Ovary (tissue), 9 donors: Measurements from ENCODE around the gene HPGD. TPM values are rescaled to one million over a fixed set of nuclear protein-coding genes. Genes with fewer than 3 reads are reported as not detected.

Source experiments
- DNase-seq, 5 donors: peaks; one replicate each; pipeline ENCODE4 v3.0.0-alpha.2; 2019 to 2020
- H3K27ac ChIP-seq, 2 donors: fragments of 200-600 bp; one replicate each; pipeline versions ENCODE4 v1.5.1 to v1.8.0; 2019 to 2022
- H3K27me3 ChIP-seq: fragments of 200-600 bp; one replicate; pipeline ENCODE4 v1.8.0; 2022
- H3K36me3 ChIP-seq: fragments of 200-600 bp; sonication (generic); one replicate; pipeline ENCODE4 v1.5.1; 2019
- H3K4me1 ChIP-seq: one replicate; pipeline ENCODE4 v1.8.1; 2013; ENCODE audit warnings: mild to moderate bottlenecking, moderate library complexity; ENCODE audit not compliant: insufficient read depth
- H3K4me3 ChIP-seq: fragments of 200-600 bp; sonication (generic); one replicate; pipeline ENCODE4 v1.5.1; 2017
- H3K9me3 ChIP-seq, 2 donors: fragments of 200-600 bp in 1 of 2; sonication (generic) in 1 of 2; one replicate each; pipeline versions ENCODE4 v1.5.1 to v1.8.1; 2013 to 2019; ENCODE audit warnings: mild to moderate bottlenecking in 1 of 2, moderate library complexity in 1 of 2
- CTCF ChIP-seq, 3 donors: fragments of 450-650 bp in 2 of 3; fragments of 200-600 bp in 1 of 3; IDR thresholded peaks; one replicate each; pipeline versions ENCODE4 v1.5.1 to v1.8.0; 2016 to 2022; ENCODE audit warnings: antibody characterized with exemption in 3 of 3, mild to moderate bottlenecking in 1 of 3
- EP300 ChIP-seq: sonication (generic); formaldehyde crosslinking; IDR thresholded peaks from one replicate; pipeline ENCODE4 v1.6.1; 2017; ENCODE audit warnings: antibody characterized with exemption
- POLR2A ChIP-seq: fragments of 450-650 bp; IDR thresholded peaks from one replicate; pipeline ENCODE4 v1.6.1; 2017; ENCODE audit warnings: antibody characterized with exemption, mild to moderate bottlenecking, moderate library complexity
- WGBS, 3 donors: extraction: QIAGEN DNeasy Blood & Tissue Kit in 1 of 3; methylation state at CpG; one replicate each; pipeline versions ENCODE4 v1.1.5 to v1.1.7; 2013 to 2017; 5-methylcytosine and 5-hydroxymethylcytosine counted together
- intact Hi-C, 4 donors: fragments of 100-400 bp; cut with DNase I; formaldehyde crosslinking; loops; one replicate each; pipeline versions ENCODE4 v1.11.0 to v1.15.1; 2022 to 2023
- polyA plus RNA-seq, 2 donors: library from polyadenylated mRNA; stranded (reverse); fragments of 200-250 nt in 1 of 2; fragments of 350-450 nt in 1 of 2; fragmentation: Illumina TruSeq in 1 of 2; extraction: RNeasy Lipid Tissue Mini Kit (QIAGEN cat#74804) in 1 of 2; gene quantifications; one replicate each; pipeline ENCODE4 v1.2.3, GENCODE V29; 2013 to 2014
- total RNA-seq, 7 donors: library from RNA; depleted of rRNA in 2 of 7; stranded (reverse); fragments of >200 nt in 2 of 7; fragmentation: NEBNext Ultra II Directional in 3 of 7; extraction: Animal tissue kit (Norgen Biotek cat#: 25700) in 3 of 7; gene quantifications; one replicate each; pipeline versions ENCODE4 v1.1.0 to v1.2.4, GENCODE V29; 2016 to 2023
- donor health status: DM: no; HTN: no; CAD: no; lungs with moderate emphysema.
- donor health status: DM: no; HTN: no; CAD: no.
- donor health status: Bipolar disorder and iron deficiency.
- donor health status: DM: yes; HTN: yes; CAD: no.
- donor health status: DM: no; HTN: no; CAD: no.
- donor health status: DM: yes; HTN: yes; CAD: no.

The HPGD gene
- total and polyA plus RNA-seq, 9 donors, result 0.69 to 20.6 (median 3.2) TPM; not detected in 2

- H3K36me3 ChIP-seq, result no peaks in the 10 kb centered on the region
- no peak for TF ChIP-seq EP300
- no peak for DNase-seq
- H3K9me3 ChIP-seq, result no peaks in the 10 kb centered on the region
- intact Hi-C loops, result no loop called here
- H3K4me1 ChIP-seq, result no peaks in the 10 kb centered on the region
- WGBS, 3 donors, result 74 to 79% (median 78%) methylated on average over 2 of the region's 2 CpGs
- H3K27ac ChIP-seq, result no peak overlapping the region
- no peaks in the 10 kb centered on the region for H3K27me3 ChIP-seq
- no peak overlapping the region for H3K4me3 ChIP-seq
Measured at GRCh38 chr4:174451718-174452296, 70.5 kb downstream of the HPGD start.

- intact Hi-C loops, result no loop called here
- no peaks in the 10 kb centered on the region for H3K36me3 ChIP-seq
- no peaks in the 10 kb centered on the region for H3K27me3 ChIP-seq
- H3K9me3 ChIP-seq, result no peaks in the 10 kb centered on the region
- H3K4me3 ChIP-seq, result no peak overlapping the region
- no peak for DNase-seq
- H3K4me1 ChIP-seq, result no peaks in the 10 kb centered on the region
- TF ChIP-seq EP300 (no peak), POLR2A (no peak), CTCF (IDR thresholded peaks at IDR 0.05) (no peak)
- 71 to 92% (median 83%) methylated on average over 3 of the region's 3 CpGs for WGBS, 3 donors
- H3K27ac ChIP-seq, result no peak overlapping the region
Measured at GRCh38 chr4:174450786-174451125, 71.5 kb downstream of the HPGD start.

- Histone ChIP-seq H3K4me1 (no peaks in the 10 kb centered on the region), H3K36me3 (no peaks in the 10 kb centered on the region), H3K27ac (no peak overlapping the region), H3K9me3 (no peaks in the 10 kb centered on the region), H3K4me3 (no peak overlapping the region), H3K27me3 (no peaks in the 10 kb centered on the region)
- intact Hi-C loops, result no loop called here
- 25 to 44% (median 32%) methylated on average over 5 of the region's 5 CpGs for WGBS, 3 donors
- TF ChIP-seq POLR2A (no peak), CTCF (IDR thresholded peaks at IDR 0.05) (no peak), EP300 (no peak)
- DNase-seq, result no peak
Measured at GRCh38 chr4:174449944-174450785, 72.1 kb downstream of the HPGD start.

- Histone ChIP-seq H3K4me1 (no peaks in the 10 kb centered on the region), H3K27ac (no peak overlapping the region)
Measured at GRCh38 chr4:174449152-174449551, 73.1 kb downstream of the HPGD start.

More at GRCh38 chr4:174449152-174449551, 73.1 kb downstream of the HPGD start:
- intact Hi-C loops, result no loop called here
- no peaks in the 10 kb centered on the region for H3K36me3 ChIP-seq
- no peaks in the 10 kb centered on the region for H3K27me3 ChIP-seq
- no peak for DNase-seq
- WGBS, 3 donors, result 72 to 79% (median 75%) methylated on average over 1 of the region's 1 CpG
- no peak overlapping the region for H3K4me3 ChIP-seq
- TF ChIP-seq POLR2A (no peak), EP300 (no peak), CTCF (IDR thresholded peaks at IDR 0.05) (no peak)
- H3K9me3 ChIP-seq, result no peaks in the 10 kb centered on the region
